CD4-positive, alpha-beta T cell (primary cell): ENCODE results near the gene RNASE13. TPM values are rescaled to one million over a fixed set of nuclear protein-coding genes. Genes with fewer than 3 reads are reported as not detected.

Experiments used
- ATAC-seq: fragments of 200-7000 bp; cut with Tn5 transposase; one replicate; pipeline ENCODE4 v1.10.0; 2022; ENCODE audit warnings: mild to moderate bottlenecking; ENCODE audit not compliant: poor library complexity
- CTCF ChIA-PET: fragments of 350-600 bp; sonication (Branson Sonifier 250); formaldehyde crosslinking; loops from one replicate; lab custom pipeline; 2021; ENCODE audit warnings: antibody characterized with exemption, inconsistent platforms; lab: Charles Lee
- POLR2A ChIA-PET: fragments of 350-600 bp; sonication (Branson Sonifier 250); formaldehyde crosslinking; loops from one replicate; lab custom pipeline; 2021; ENCODE audit warnings: antibody characterized with exemption, inconsistent platforms; lab: Charles Lee
- DNase-seq, 14 experiments: peaks; one replicate each; pipeline ENCODE4 v3.0.0-alpha.2; 2013 to 2020; ENCODE audit warnings: mixed read lengths in 2 of 14
- H3K27ac ChIP-seq, 2 donors: one replicate each; pipeline versions ENCODE4 v1.5.1 to v1.7.0; 2013; ENCODE audit warnings: low read length in 2 of 2, low read depth in 1 of 2, mild to moderate bottlenecking in 1 of 2
- H3K27me3 ChIP-seq, 2 experiments: 1 replicate in 1 of 2; 2 replicates in 1 of 2; pipeline versions ENCODE4 v1.6.1 to v1.7.0; 2013; ENCODE audit warnings: low read length in 2 of 2, control low read depth in 1 of 2, mild to moderate bottlenecking in 1 of 2, moderate library complexity in 1 of 2; ENCODE audit not compliant: insufficient read depth in 2 of 2, control insufficient read depth in 1 of 2
- H3K36me3 ChIP-seq: one replicate; pipeline ENCODE4 v1.6.1; 2013; ENCODE audit warnings: low read length, control low read depth; ENCODE audit not compliant: insufficient read depth
- H3K4me1 ChIP-seq: one replicate; pipeline ENCODE4 v1.6.1; 2013; ENCODE audit warnings: low read length, control low read depth; ENCODE audit not compliant: insufficient read depth
- H3K4me3 ChIP-seq: one replicate; pipeline ENCODE4 v1.5.1; 2013; ENCODE audit warnings: mild to moderate bottlenecking, low read length, moderate library complexity
- H3K9me3 ChIP-seq, 2 experiments: 1 replicate in 1 of 2; 2 replicates in 1 of 2; pipeline versions ENCODE4 v1.6.1 to v1.7.0; 2013; ENCODE audit warnings: low read length in 2 of 2, mild to moderate bottlenecking in 2 of 2, control low read depth in 1 of 2, moderate library complexity in 1 of 2; ENCODE audit not compliant: control insufficient read depth in 1 of 2, insufficient read depth in 1 of 2
- H3K27ac Mint-ChIP-seq: one replicate; pipeline ENCODE4 v1.8.0; 2020; ENCODE audit warnings: mixed read lengths
- H3K27me3 Mint-ChIP-seq: one replicate; pipeline ENCODE4 v1.8.0; 2021; ENCODE audit warnings: mixed read lengths
- H3K36me3 Mint-ChIP-seq: one replicate; pipeline ENCODE4 v1.8.0; 2021; ENCODE audit warnings: low read depth, mixed read lengths
- H3K4me1 Mint-ChIP-seq: one replicate; pipeline ENCODE4 v1.8.0; 2021; ENCODE audit warnings: low read depth, mixed read lengths
- H3K4me3 Mint-ChIP-seq: one replicate; pipeline ENCODE4 v1.8.0; 2020; ENCODE audit warnings: mild to moderate bottlenecking, mixed read lengths
- H3K9me3 Mint-ChIP-seq: one replicate; pipeline ENCODE4 v1.8.0; 2020; ENCODE audit warnings: mixed read lengths
- intact Hi-C, 2 experiments: fragments of 100-400 bp; cut with DNase I in 1 of 2; cut with micrococcal nuclease in 1 of 2; formaldehyde crosslinking; loops; one replicate each; pipeline versions ENCODE4 v1.15.1 to v1.9.0; 2023 to 2025; cut with DNase I, micrococcal nuclease
- total RNA-seq, 174 experiments: library from RNA in 2 of 174; stranded (reverse) in 2 of 174; gene quantifications; one replicate each; pipeline ENCODE4 v1.2.3 and lab custom pipeline; 2021 to 2026
- TF ChIP-seq, protein P1 (sequence below): fragments of 200-600 bp; IDR thresholded peaks from one replicate; pipeline ENCODE4 v1.8.0; 2022; ENCODE audit warnings: antibody characterized with exemption, mild to moderate bottlenecking

Gene RNASE13
- total RNA-seq, 2 experiments from 2014 or later = not detected

DNA sequence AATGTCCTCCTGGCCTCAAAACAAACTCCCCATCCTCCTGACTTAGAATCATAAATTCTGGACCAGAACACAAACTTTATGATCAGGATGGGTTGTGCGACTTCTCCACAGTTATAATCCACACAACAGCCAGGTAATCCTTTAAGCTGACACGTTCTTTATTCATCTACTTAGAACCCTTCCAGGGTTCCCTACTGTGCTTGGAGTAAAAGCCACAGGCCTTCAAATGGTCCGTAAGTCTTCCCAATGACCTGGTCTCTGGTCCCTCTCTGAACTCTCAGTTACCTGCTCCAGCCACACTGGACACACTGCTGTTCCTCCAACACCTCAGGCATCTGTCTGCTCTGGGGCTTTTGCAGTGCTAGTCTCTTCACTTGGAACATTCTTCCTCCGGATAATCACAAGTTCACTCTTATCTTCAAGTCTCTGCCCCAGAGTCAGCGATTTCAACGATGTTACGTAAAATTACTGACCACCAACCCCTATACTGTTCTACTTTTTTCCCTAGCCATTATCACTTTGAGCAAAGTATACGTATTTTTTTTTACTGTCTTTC lies 5.8 kb upstream of the RNASE13 start:
- ChIA-PET CTCF (interaction anchor here (0.7 to 3.0 kb wide), 12 partner anchors 14 to 83 kb away, joined by 3 to 58 read pairs (median 5); partner anchors contain the start of genes NDRG2 and TMEM253), POLR2A (interaction anchor here (1.2 to 2.8 kb wide), 2 partner anchors 25 to 28 kb away, joined by 3 to 22 read pairs; no protein-coding TSS in a partner anchor)
- no peak overlapping the region for H3K27ac ChIP-seq
- H3K36me3 Mint-ChIP-seq = no peaks in the 10 kb centered on the region
- DNase-seq = no peak
- TF ChIP-seq, protein P1, sequence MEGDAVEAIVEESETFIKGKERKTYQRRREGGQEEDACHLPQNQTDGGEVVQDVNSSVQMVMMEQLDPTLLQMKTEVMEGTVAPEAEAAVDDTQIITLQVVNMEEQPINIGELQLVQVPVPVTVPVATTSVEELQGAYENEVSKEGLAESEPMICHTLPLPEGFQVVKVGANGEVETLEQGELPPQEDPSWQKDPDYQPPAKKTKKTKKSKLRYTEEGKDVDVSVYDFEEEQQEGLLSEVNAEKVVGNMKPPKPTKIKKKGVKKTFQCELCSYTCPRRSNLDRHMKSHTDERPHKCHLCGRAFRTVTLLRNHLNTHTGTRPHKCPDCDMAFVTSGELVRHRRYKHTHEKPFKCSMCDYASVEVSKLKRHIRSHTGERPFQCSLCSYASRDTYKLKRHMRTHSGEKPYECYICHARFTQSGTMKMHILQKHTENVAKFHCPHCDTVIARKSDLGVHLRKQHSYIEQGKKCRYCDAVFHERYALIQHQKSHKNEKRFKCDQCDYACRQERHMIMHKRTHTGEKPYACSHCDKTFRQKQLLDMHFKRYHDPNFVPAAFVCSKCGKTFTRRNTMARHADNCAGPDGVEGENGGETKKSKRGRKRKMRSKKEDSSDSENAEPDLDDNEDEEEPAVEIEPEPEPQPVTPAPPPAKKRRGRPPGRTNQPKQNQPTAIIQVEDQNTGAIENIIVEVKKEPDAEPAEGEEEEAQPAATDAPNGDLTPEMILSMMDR = no peak
- no peaks in the 10 kb centered on the region for H3K27me3 ChIP-seq
- H3K4me3 Mint-ChIP-seq = no peak overlapping the region
- H3K4me1 ChIP-seq = peaks cover 15% of the 10 kb centered on the region
- H3K4me3 ChIP-seq = no peak overlapping the region
- peaks cover 10% of the 10 kb centered on the region for H3K27me3 Mint-ChIP-seq
- intact Hi-C loops = loop anchor here (1.0 kb wide), 1 partner anchor 26 kb away; no protein-coding TSS in a partner anchor
- no peaks in the 10 kb centered on the region for H3K9me3 Mint-ChIP-seq
- no peaks in the 10 kb centered on the region for H3K36me3 ChIP-seq
- H3K9me3 ChIP-seq = no peaks in the 10 kb centered on the region
- peaks cover 11% of the 10 kb centered on the region for H3K4me1 Mint-ChIP-seq
- ATAC-seq = no peak
- no peak overlapping the region for H3K27ac Mint-ChIP-seq

DNA sequence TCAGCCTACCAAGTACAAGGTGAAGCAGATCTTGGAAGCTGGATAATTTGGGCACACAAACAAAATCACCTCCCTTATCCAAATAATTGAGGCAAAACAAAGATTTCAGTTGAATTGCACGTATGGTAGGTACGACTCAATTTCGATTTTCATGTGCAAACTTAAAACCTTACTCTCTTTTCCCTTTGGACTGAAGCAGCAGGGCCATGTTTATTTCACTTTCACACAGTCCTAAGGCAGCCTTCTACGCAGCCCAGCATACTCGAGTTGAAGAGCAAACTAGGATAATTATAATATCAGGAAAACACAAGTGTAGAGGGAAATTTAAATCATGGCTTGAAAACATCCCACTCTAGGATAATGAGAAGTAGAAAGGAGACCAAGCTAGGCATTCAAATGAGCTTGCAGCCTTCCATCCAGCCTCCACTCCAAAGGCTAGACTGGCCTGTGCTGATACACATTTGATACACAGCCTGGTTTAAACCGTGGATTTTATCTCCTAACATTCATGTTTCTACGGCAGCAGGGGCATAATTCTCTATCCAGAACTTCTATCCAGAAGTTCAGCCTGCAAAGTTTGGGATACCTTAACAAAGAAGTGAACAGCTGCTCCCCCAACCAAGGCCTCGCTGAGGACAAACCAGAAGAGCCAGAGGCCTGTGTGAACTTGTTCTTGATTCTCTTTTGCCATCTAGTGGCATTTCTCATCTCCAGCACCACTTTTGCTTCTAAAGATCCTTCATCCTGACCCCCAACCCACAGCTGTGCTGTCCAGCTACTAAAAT lies 5.2 kb upstream of the RNASE13 start:
- H3K27ac Mint-ChIP-seq = no peak overlapping the region
- H3K4me1 ChIP-seq = peaks cover 13% of the 10 kb centered on the region
- ChIA-PET POLR2A (interaction anchor here (1.2 to 2.8 kb wide), 3 partner anchors 25 to 53 kb away, joined by 3 to 22 read pairs (median 3); no protein-coding TSS in a partner anchor), CTCF (interaction anchor here (0.7 to 3.0 kb wide), 12 partner anchors 14 to 83 kb away, joined by 3 to 58 read pairs (median 5); partner anchors contain the start of genes NDRG2 and TMEM253)
- DNase-seq = peak in 6 of 14 experiments; percentile 10 to 73 (median 54)
- peak; percentile 73 for ATAC-seq
- peaks cover 8% of the 10 kb centered on the region for H3K4me1 Mint-ChIP-seq
- no peaks in the 10 kb centered on the region for H3K9me3 Mint-ChIP-seq
- TF ChIP-seq, protein P1 = peak; percentile 68
- H3K9me3 ChIP-seq = no peaks in the 10 kb centered on the region
- no peak overlapping the region for H3K4me3 ChIP-seq
- H3K36me3 Mint-ChIP-seq = no peaks in the 10 kb centered on the region
- H3K27me3 ChIP-seq = peaks cover 0 to 3% of the 10 kb centered on the region in 2 experiments
- intact Hi-C loops = loop anchor here (1.0 kb wide), 1 partner anchor 25 kb away; no protein-coding TSS in a partner anchor
- H3K36me3 ChIP-seq = no peaks in the 10 kb centered on the region
- no peak overlapping the region for H3K27ac ChIP-seq
- peaks cover 10% of the 10 kb centered on the region for H3K27me3 Mint-ChIP-seq
- no peak overlapping the region for H3K4me3 Mint-ChIP-seq
